GM21390 (cell line): ENCODE measurements around the gene NAA30.
"Not testable (repeated sequence)": the region's sequence is repeated elsewhere in the genome, so short reads cannot be mapped to it uniquely, and the experiment has no call there.

ENCODE experiments used
- ATAC-seq: cut with Tn5 transposase; IDR thresholded peaks from one replicate; pipeline ENCODE4 v1.9.1; 2021; ENCODE audit not compliant: unreplicated experiment

NAA30 gene

GRCh38 chr14:57390037-57390805 lies at the start of gene NAA30:
NAA30 (plus strand) TSS chr14:57390586; CDS start chr14:57390958, 372 bp downstream.
- peak; percentile 76 for ATAC-seq

DNA sequence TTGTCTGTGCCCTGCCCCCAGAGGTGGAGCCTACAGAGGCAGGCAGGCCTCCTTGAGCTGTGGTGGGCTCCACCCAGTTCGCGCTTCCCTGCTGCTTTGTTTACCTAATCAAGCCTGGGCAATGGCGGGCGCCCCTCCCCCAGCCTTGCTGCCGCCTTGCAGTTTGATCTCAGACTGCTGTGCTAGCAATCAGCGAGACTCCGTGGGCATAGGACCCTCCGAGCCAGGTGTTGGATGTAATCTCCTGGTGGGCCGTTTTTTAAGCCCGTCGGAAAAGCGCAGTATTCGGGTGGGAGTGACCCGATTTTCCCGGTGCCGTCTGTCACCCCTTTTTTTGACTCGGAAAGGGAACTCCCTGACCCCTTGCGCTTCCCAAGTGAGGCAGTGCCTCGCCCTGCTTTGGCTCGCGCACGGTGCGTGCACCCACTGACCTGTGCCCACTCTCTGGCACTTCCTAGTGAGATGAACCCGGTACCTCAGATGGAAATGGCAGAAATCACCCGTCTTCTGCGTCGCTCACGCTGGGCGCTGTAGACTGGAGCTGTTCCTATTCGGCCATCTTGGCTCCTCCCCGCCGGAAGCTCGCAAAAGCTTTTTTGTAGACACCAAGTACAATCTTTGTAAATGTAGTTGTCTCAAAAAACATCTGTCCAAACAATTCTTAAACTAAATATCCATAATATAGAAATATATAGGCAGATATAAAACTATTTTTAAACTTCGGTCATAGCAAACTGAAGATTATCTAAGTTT lies 46.7 kb upstream of the NAA30 start:
- ATAC-seq, result not testable (repeated sequence)

- ATAC-seq, result no peak
These were observed 45.3 kb upstream of the NAA30 start for GRCh38 chr14:57345106-57345505.

DNA sequence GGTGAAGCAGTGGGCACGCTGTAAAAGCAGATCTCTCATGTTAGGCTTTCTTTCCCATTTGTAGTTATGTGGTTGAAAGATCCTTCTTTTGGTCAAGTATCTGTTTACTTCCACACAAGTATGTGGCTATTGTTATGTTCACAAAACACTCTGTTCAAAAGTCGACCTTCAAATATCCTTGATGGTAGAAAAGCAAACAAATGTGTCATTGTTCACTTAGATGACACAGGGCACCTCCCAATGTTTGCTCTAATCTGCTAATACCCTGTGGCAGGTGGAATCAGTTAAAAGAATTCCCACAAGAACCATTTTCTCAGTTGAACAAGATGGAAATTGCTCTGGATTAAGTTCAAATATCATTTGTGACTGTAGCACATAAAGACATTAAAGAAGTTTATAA lies 43.6 kb upstream of the NAA30 start:
- ATAC-seq, result no peak

GRCh38 chr14:57352396-57353170 lies 37.8 kb upstream of the NAA30 start:
- ATAC-seq, result no peak

GRCh38 chr14:57355081-57355800 lies 35.1 kb upstream of the NAA30 start:
- no peak for ATAC-seq

DNA sequence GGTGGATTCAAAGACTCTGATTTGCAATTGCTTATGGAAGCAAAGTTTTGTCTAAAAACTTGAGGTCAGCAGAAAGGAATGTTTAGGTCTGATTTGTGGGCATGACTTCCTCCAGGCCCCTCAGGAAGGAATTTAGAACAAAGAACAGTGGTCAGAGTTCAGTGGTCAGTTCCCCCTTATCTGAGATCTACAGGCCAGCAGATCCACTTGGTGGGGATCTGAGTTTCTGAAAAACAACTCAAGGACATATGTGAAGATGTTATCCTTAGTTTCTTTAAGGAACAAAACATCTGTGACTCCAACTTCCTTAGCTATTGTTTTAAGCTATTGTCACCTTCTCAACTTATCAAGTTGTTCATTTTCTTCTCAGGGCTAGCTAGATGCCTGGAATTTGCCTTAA lies 28.0 kb upstream of the NAA30 start:
- ATAC-seq, result no peak

GRCh38 chr14:57364659-57365450 lies 25.5 kb upstream of the NAA30 start:
- ATAC-seq, result no peak

DNA sequence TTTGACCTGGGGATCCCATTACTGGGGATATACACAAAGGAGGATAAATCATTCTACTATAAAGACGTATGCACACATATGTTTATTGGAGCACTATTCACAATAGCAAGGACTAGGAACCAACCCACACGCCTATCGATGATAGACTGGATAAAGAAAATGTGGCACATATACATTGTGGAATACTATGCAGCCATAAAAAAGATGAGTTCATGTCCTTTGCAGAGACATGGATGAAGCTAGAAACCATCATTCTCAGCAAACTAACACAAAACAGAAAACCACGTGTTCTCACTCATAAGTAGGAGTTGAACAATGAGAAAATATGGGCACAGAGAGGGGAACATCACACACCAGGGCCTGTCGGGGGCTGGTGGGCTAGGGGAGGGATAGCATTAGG lies 20.2 kb upstream of the NAA30 start:
- not testable (repeated sequence) for ATAC-seq

DNA sequence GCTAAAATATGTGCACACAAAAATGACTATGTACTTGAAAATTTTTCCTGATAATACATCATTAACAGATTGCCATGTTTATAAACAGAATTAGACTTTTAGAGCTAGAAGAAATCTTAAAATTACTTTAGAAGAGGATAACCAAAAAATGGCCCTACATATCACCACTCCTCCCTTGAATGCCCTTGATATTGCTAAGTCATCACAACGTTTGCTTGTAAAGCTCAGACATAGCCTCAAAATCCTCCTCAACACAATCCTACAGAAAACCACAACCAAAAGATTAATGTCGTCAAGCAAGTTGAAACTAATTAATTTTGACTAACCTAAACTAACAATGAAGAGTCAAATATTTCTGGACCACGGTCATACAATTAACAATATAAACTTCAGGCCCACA lies 19.4 kb upstream of the NAA30 start:
- ATAC-seq, result no peak

DNA sequence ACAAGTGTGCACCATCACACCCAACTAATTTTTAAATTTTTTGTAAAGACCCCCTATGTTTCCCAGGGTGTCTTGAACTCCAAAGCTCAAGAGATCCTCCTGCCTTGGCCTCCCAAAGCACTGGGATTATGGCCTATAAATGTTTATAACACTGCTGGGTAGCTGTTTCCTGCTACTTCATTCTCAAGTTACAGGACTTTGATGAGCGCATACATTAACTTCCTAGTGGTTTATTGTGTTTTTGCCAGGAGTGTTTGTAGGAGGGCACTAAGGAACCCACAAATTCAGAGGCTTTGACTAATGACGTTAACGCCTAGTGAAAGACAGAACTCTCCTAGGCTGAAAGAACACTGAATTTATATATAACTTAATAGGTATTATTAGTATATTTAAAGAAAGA lies 15.2 kb upstream of the NAA30 start:
- ATAC-seq, result no peak

DNA sequence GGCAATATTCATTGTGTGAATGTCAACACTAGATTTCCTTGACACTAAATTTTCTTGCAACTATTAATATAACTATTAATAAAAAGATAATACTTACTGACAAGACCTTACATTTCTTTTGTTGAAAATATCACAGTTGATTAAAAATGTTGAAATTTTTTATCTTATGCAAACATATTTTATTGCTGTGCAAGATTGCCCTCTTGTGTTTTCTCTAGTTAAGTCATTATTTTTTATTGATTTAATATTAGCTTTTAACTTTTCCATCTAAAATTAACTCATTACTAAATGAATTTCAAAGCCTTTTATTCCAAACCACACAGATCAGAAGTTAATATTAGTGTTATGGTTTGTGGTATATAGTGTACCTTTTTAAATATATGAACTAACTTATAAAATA lies 11.7 kb upstream of the NAA30 start:
- ATAC-seq, result no peak

DNA sequence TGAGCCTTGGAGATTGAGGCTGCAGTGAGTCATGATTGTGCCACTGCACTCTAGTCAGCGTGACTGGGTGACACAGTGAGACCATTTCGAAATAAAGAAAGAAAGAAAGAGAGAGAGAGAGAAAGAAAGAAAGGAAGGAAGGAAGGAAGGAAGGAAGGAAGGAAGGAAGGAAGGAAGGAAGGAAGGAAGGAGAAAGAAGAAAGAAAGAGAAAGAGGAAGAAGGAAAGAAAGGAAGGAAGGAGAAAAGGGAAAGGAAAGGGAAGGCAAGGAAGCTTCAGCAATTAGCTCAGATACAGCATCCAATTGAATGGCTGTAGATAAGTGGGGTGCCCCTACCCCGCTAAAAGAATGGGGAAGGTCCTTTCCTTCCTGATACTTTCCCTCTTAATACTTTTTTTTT lies 9.5 kb upstream of the NAA30 start:
- ATAC-seq, result no peak

- ATAC-seq, result no peak
These were observed 8.1 kb upstream of the NAA30 start for GRCh38 chr14:57382283-57382682.

DNA sequence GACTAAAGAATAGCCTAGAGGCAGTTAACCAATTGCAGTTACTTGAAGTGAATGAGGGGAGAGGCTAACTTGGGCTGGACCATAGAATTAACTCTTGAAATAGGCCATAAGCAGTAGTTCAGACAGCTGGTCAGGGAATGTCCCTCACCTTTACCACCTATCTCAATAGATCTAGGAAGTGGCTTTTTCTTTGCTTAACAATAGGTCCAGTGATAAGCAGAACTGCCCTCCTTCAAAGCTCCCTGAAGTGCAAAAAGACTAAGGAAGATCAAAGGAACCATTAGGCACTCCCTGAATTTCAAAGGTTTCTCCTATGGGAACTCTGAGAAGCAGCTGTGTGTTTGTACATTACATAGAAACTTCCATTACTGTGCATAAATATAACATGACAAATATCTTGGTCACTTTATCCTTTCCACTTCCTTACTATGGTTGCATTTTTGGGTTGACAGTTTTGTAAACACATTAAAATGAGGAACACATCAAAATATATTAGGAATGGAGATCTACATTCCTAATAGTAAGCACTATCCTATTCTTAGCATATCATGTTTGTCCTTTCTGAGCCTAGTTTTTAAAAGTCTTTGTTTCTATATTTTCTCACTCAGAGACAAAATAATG lies 7.2 kb upstream of the NAA30 start:
- ATAC-seq, result no peak

- no peak for ATAC-seq
These were observed 2.3 kb upstream of the NAA30 start for GRCh38 chr14:57388067-57388466.

DNA sequence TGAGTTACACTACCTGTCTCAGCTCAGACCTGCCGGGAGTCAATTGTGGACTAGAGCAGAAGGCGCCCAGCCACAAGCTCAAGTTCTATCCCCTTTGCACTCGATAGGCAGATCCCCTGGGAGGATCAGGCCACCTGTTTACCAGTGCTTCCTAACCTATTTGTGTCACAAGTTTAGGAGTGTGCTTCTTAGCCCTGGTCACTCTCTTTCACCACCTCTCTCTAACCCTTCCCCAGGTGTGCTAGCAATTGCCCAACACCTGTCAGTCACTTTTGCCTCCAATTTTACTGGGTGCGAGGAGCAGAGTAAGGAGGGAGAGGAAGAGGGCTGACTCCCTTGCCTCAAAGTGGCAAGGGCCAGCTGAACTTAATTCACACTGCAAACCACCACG lies 745 bp upstream of the NAA30 start:
- no peak for ATAC-seq

DNA sequence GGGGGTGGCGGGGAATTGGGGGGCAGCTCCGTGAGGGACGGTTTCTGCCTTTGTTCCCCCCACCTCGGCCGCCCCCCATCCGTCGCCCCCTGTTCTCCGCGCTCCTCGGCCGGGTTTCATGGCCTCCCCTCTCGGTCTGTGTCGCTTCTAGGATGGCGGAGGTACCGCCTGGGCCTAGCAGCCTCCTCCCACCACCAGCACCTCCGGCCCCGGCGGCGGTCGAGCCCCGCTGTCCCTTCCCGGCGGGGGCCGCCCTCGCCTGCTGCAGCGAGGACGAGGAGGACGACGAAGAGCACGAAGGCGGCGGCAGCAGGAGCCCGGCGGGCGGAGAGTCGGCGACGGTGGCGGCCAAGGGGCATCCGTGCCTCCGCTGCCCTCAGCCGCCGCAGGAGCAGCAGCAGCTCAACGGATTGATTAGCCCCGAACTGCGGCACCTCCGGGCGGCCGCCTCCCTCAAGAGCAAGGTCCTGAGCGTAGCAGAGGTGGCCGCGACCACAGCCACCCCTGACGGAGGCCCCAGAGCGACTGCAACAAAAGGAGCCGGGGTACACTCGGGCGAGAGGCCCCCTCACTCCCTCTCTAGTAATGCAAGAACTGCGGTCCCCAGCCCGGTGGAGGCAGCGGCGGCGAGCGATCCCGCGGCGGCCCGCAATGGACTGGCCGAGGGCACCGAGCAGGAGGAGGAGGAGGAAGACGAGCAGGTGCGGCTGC lies 575 bp downstream of the NAA30 start:
- peak; percentile 42 for ATAC-seq

GRCh38 chr14:57391517-57392195 lies 1.3 kb downstream of the NAA30 start:
- no peak for ATAC-seq
